Activated CD8-positive, alpha-beta T cell treated with anti-CD3 and anti-CD28 coated beads for 36 hours (primary cell): ENCODE measurements around the gene PITPNC1. TPM values are rescaled to one million over a fixed set of nuclear protein-coding genes. Genes with fewer than 3 reads are reported as not detected.
"Not testable (repeated sequence)": the region's sequence is repeated elsewhere in the genome, so short reads cannot be mapped to it uniquely, and the experiment has no call there.

Experiments used
- ATAC-seq: fragments of 200-7000 bp; cut with Tn5 transposase; one replicate; pipeline ENCODE4 v1.10.0; 2021; ENCODE audit warnings: mild to moderate bottlenecking, moderate library complexity
- CTCF ChIA-PET: fragments of 350-600 bp; sonication (Branson Sonifier 250); formaldehyde crosslinking; loops from one replicate; lab custom pipeline; 2021; ENCODE audit warnings: antibody characterized with exemption; lab: Charles Lee
- POLR2A ChIA-PET: fragments of 350-600 bp; sonication (Branson Sonifier 250); formaldehyde crosslinking; loops from one replicate; lab custom pipeline; 2021; ENCODE audit warnings: antibody characterized with exemption; lab: Charles Lee
- DNase-seq: peaks from one replicate; pipeline ENCODE4 v3.0.0-alpha.2; 2020
- H3K27ac Mint-ChIP-seq: one replicate; pipeline ENCODE4 v1.8.0; 2021; ENCODE audit warnings: mild to moderate bottlenecking, mixed read lengths
- H3K27me3 Mint-ChIP-seq: one replicate; pipeline ENCODE4 v1.8.0; 2021; ENCODE audit warnings: mixed read lengths
- H3K36me3 Mint-ChIP-seq: one replicate; pipeline ENCODE4 v1.8.0; 2021; ENCODE audit warnings: low read depth, mixed read lengths
- H3K4me1 Mint-ChIP-seq: one replicate; pipeline ENCODE4 v1.8.0; 2021; ENCODE audit warnings: low read depth, mixed read lengths
- H3K4me3 Mint-ChIP-seq: one replicate; pipeline ENCODE4 v1.8.0; 2021; ENCODE audit warnings: mild to moderate bottlenecking, moderate library complexity, mixed read lengths
- H3K9me3 Mint-ChIP-seq: one replicate; pipeline ENCODE4 v1.8.0; 2021; ENCODE audit warnings: mixed read lengths
- intact Hi-C: fragments of 100-400 bp; cut with micrococcal nuclease; formaldehyde crosslinking; loops from one replicate; pipeline ENCODE4 v1.10.0; 2022
- total RNA-seq, 2 experiments: library from RNA; stranded (reverse); gene quantifications; one replicate each; pipeline ENCODE4 v1.2.3, GENCODE V29; 2021
- TF ChIP-seq, protein P1 (sequence below): fragments of 200-600 bp; IDR thresholded peaks from one replicate; pipeline ENCODE4 v1.8.0; 2022; ENCODE audit warnings: antibody characterized with exemption, mild to moderate bottlenecking

PITPNC1 gene
- total RNA-seq, 2 experiments from 2014 or later, result 51.8 to 56.3 TPM

DNA sequence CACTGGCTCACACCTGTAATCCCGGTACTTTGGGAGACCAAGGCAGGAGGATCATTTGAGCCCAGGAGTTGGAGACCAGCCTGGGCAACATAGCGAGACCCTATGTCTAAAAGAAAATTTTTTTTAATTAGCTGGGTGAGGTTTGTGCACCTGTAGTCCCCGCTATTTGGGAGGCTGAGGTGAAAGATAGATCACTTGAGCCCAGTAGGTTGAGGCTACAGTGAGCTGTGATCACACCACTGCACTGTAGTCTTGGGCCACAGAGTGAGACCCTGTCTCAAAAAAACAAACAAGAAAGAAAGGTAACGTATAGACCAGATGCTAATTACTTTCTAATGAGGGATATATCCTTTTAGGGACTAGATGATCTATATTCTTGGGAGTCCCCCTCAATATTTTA, 348.7 kb downstream of the PITPNC1 start:
- intact Hi-C loops, result no loop called here
- TF ChIP-seq, protein P1, sequence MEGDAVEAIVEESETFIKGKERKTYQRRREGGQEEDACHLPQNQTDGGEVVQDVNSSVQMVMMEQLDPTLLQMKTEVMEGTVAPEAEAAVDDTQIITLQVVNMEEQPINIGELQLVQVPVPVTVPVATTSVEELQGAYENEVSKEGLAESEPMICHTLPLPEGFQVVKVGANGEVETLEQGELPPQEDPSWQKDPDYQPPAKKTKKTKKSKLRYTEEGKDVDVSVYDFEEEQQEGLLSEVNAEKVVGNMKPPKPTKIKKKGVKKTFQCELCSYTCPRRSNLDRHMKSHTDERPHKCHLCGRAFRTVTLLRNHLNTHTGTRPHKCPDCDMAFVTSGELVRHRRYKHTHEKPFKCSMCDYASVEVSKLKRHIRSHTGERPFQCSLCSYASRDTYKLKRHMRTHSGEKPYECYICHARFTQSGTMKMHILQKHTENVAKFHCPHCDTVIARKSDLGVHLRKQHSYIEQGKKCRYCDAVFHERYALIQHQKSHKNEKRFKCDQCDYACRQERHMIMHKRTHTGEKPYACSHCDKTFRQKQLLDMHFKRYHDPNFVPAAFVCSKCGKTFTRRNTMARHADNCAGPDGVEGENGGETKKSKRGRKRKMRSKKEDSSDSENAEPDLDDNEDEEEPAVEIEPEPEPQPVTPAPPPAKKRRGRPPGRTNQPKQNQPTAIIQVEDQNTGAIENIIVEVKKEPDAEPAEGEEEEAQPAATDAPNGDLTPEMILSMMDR, result no peak
- Mint-ChIP-seq H3K27me3 (no peaks in the 10 kb centered on the region), H3K4me3 (no peak overlapping the region), H3K4me1 (peaks cover 27% of the 10 kb centered on the region), H3K36me3 (peaks cover 72% of the 10 kb centered on the region), H3K9me3 (no peaks in the 10 kb centered on the region), H3K27ac (peak overlapping the region; percentile 79)
- POLR2A ChIA-PET, result no interaction called here
- ATAC-seq, result no peak
- no peak for DNase-seq
- CTCF ChIA-PET, result interaction anchor here (0.6 kb wide), 1 partner anchor 12 kb away, joined by 3 read pairs; no protein-coding TSS in a partner anchor

DNA sequence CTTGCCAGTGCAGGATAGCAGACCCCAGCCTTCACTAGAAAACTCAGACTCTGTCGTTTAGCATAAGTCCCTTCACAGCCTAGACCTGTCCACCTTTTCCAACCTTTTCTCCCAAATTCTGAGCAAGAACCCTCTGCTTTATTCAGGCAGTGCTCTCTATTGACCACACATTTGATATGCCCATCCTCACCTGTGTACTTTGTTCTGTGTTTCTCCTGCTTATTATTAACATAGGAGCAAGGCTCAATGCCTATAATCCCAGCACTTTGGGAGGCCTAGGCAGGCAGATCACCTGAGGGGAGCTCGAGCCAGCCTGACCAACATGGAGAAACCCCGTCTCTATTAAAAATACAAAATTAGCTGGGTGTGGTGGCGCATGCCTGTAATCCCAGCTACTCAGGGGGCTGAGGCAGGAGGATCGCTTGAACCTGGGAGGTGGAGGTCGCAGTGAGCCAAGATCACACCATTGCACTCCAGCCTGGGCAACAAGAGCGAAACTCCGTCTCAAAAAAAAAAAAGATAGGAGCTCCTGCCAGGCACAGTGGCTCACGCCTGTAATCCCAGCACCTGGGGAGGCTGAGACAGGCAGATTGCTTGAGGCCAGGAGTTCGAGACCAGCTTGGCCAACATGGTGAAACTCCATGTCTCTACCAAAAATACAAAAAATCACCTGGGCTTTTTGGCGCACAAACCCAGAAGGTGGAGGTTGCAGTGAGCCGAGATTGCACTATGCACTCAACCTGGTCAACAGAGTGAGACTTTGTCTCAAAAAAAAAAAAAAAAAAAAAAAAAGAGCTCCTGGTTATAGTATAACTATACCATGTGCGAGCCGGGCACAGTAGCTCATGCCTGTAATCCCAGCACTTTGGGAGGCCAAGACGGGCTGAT, 350.3 kb downstream of the PITPNC1 start:
- POLR2A ChIA-PET, result interaction anchor here (2.0 kb wide), 1 partner anchor 9 kb away, joined by 10 read pairs; the partner anchor contains the start of gene NOL11
- H3K27ac Mint-ChIP-seq, result peak overlapping the region; percentile 43
- peaks cover 28% of the 10 kb centered on the region for H3K4me1 Mint-ChIP-seq
- ATAC-seq, intact Hi-C loops, H3K27me3 Mint-ChIP-seq, H3K9me3 Mint-ChIP-seq, DNase-seq, H3K4me3 Mint-ChIP-seq: not testable (repeated sequence)
- CTCF ChIA-PET, result interaction anchor here (1.2 kb wide), 1 partner anchor 94 kb away, joined by 3 read pairs; no protein-coding TSS in a partner anchor
- H3K36me3 Mint-ChIP-seq, result peaks cover 68% of the 10 kb centered on the region

DNA sequence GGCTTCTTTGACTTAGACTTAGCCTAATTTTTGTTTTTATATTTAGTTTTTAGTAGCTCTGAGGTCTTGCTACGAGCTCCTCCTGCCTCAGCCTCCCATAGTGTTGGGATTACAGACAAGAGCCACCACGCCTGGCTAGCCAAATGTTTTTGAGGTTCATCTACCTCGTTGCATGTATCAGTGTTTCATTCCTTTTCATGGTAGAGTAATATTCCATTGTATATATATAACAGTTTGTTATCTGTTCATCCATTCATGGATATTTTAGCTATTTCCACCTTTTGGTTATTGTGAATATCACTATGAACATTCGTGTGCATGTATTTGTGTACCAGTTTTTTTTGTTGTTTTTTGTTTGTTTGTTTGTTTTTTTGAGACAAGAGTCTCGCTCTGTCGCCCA, 352.8 kb downstream of the PITPNC1 start:
- intact Hi-C loops, result no loop called here
- Mint-ChIP-seq H3K27ac (no peak overlapping the region), H3K9me3 (no peaks in the 10 kb centered on the region), H3K36me3 (peaks cover 68% of the 10 kb centered on the region), H3K4me1 (peaks cover 40% of the 10 kb centered on the region), H3K4me3 (no peak overlapping the region), H3K27me3 (no peaks in the 10 kb centered on the region)
- ChIA-PET CTCF (interaction anchor here (1.0 kb wide), 1 partner anchor 9 kb away, joined by 3 read pairs; no protein-coding TSS in a partner anchor), POLR2A (interaction anchor here (0.7 kb wide), 1 partner anchor 14 kb away, joined by 3 read pairs; no protein-coding TSS in a partner anchor)
- DNase-seq (no peak), ATAC-seq (no peak)
- TF ChIP-seq, protein P1, result no peak

DNA sequence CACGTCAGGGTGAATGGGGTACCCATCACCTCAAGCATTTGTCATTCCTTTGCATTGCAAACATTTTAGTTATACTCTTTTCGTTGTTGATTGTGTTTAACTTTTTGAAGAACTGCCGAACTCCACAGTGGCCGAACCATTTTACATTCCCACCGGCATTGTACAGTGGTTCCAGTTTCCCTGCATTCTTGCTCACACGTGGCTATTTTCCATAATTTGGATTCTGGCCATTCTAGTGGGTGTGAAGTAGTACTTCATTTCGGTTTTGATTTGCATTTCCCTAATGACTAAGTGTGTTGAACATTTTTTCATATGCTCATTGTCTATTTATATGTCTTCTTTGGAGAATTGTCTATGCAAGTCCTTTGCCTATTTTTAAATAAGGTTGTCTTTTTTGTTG, 353.6 kb downstream of the PITPNC1 start:
- no peaks in the 10 kb centered on the region for H3K9me3 Mint-ChIP-seq
- H3K4me1 Mint-ChIP-seq, result peaks cover 32% of the 10 kb centered on the region
- DNase-seq (no peak), ATAC-seq (no peak)
- ChIA-PET CTCF (no interaction called here), POLR2A (no interaction called here)
- no peak overlapping the region for H3K27ac Mint-ChIP-seq
- H3K36me3 Mint-ChIP-seq, result peaks cover 62% of the 10 kb centered on the region
- no peak overlapping the region for H3K4me3 Mint-ChIP-seq
- H3K27me3 Mint-ChIP-seq, result no peaks in the 10 kb centered on the region
- intact Hi-C loops, result no loop called here
- TF ChIP-seq, protein P1, result no peak

DNA sequence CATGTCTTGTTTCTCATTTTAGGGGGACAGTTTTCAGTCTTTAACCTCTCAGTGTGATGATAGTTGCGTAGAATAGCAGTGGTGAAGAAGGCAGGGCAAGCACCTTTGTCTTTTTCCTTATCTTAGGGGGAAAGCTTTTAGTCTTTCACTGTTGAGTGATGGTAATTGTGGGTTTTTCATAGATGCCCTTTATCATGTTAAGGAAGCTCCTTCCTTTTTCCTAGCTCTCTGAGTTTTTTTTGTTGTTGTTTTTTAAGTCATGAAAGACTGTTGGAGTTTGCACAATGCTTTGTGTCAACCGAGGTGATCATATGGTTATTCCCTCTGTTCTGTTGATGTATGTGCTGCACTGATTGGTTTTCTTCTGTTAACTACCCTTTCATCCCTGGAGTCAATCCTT, 356.4 kb downstream of the PITPNC1 start:
- TF ChIP-seq, protein P1, result no peak
- H3K4me3 Mint-ChIP-seq, result no peak overlapping the region
- peaks cover 21% of the 10 kb centered on the region for H3K4me1 Mint-ChIP-seq
- ChIA-PET POLR2A (interaction anchor here (0.6 to 1.6 kb wide), 4 partner anchors 12 to 102 kb away, joined by 3 to 4 read pairs (median 4); no protein-coding TSS in a partner anchor), CTCF (interaction anchor here (0.6 to 1.0 kb wide), 2 partner anchors 91 to 445 kb away, joined by 3 to 4 read pairs; no protein-coding TSS in a partner anchor)
- no peak for ATAC-seq
- no peaks in the 10 kb centered on the region for H3K27me3 Mint-ChIP-seq
- intact Hi-C loops, result no loop called here
- peak overlapping the region; percentile 16 for H3K27ac Mint-ChIP-seq
- peaks cover 67% of the 10 kb centered on the region for H3K36me3 Mint-ChIP-seq
- no peaks in the 10 kb centered on the region for H3K9me3 Mint-ChIP-seq
- DNase-seq, result no peak
